ENCODE results near the gene FMNL2. TPM values are rescaled to one million over a fixed set of nuclear protein-coding genes. Genes with fewer than 3 reads are reported as not detected.

Gene FMNL2
- total and polyA plus RNA-seq, 8 donors: 7.8 to 100.0 (median 36.5) TPM

DNA sequence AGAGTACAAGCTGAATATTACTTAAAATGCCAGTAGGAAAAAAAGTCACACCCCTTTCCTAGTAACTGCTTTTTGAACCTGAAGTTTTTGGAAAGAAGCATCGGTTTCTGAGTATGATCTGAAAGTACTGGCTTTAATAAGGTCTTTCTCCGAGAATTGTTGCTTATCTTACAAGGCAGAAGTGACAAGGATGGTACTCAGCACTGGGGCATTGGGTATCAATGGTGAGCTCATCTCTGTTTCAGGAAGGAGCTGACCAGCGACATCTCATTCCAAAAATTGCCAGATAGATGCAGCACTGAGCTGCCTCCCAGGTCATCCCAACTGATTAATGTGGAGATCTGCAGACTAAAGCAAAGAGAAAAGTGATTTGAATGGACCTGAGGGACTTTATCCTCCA is 85.4 kb downstream of the FMNL2 start:
- H3K27ac ChIP-seq: peak overlapping the region in 1 of 5 donors; percentile 73
- no peaks in the 10 kb centered on the region for H3K27me3 ChIP-seq
- H3K9me3 ChIP-seq: no peaks in the 10 kb centered on the region
- H3K4me1 ChIP-seq: peaks cover 6 to 36% (median 24%) of the 10 kb centered on the region in 4 donors
- intact Hi-C loops (cut with DNase I; ENCODE audit: low total_unique reads): no loop called here
- TF ChIP-seq EP300 (IDR thresholded peaks at IDR 0.05): no peak
- TF ChIP-seq, protein P1, sequence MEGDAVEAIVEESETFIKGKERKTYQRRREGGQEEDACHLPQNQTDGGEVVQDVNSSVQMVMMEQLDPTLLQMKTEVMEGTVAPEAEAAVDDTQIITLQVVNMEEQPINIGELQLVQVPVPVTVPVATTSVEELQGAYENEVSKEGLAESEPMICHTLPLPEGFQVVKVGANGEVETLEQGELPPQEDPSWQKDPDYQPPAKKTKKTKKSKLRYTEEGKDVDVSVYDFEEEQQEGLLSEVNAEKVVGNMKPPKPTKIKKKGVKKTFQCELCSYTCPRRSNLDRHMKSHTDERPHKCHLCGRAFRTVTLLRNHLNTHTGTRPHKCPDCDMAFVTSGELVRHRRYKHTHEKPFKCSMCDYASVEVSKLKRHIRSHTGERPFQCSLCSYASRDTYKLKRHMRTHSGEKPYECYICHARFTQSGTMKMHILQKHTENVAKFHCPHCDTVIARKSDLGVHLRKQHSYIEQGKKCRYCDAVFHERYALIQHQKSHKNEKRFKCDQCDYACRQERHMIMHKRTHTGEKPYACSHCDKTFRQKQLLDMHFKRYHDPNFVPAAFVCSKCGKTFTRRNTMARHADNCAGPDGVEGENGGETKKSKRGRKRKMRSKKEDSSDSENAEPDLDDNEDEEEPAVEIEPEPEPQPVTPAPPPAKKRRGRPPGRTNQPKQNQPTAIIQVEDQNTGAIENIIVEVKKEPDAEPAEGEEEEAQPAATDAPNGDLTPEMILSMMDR (IDR thresholded peaks at IDR 0.05): no peak
- TF ChIP-seq POLR2AphosphoS5 (IDR thresholded peaks at IDR 0.05): no peak
- no peak for TF ChIP-seq POLR2A (IDR thresholded peaks at IDR 0.05)
- DNase-seq: no peak
- no peak overlapping the region for H3K4me3 ChIP-seq
- H3K36me3 ChIP-seq: no peaks in the 10 kb centered on the region
- WGBS, 5 donors: 75 to 94% (median 82%) methylated on average over 3 of the region's 3 CpGs

DNA sequence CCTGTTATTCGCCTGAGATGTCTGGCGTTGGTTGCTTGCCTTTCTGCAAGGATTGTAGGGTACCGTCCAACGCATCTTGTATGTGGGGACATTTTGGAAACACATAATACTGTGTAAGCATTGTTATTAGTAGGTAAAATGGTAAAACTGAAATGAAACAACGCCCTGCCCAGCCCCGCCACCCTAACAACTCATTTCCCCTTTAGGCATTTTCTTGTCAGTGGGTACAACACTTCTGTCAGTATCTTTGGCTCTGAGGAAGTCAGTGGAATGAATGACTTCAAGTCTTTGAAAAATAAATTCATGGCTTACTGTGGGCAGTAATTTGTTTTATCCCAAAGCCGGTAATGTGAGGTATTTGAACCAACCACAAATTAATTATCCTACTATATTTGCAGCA is 86.0 kb downstream of the FMNL2 start:
- 91 to 97% (median 94%) methylated on average over 7 of the region's 7 CpGs for WGBS, 5 donors
- Histone ChIP-seq H3K9me3 (no peaks in the 10 kb centered on the region), H3K4me3 (no peak overlapping the region), H3K36me3 (no peaks in the 10 kb centered on the region), H3K4me1 (peaks cover under 1 to 34% (median 19%) of the 10 kb centered on the region in 4 donors), H3K27me3 (no peaks in the 10 kb centered on the region), H3K27ac (peak overlapping the region in 4 of 5 donors; percentile 53 to 79 (median 68))
- intact Hi-C loops (cut with DNase I; ENCODE audit: low total_unique reads): no loop called here
- TF ChIP-seq POLR2AphosphoS5 (IDR thresholded peaks at IDR 0.05): no peak
- no peak for TF ChIP-seq EP300 (IDR thresholded peaks at IDR 0.05)
- no peak for TF ChIP-seq POLR2A (IDR thresholded peaks at IDR 0.05)
- TF ChIP-seq, protein P1 (IDR thresholded peaks at IDR 0.05): no peak
- no peak for DNase-seq

DNA sequence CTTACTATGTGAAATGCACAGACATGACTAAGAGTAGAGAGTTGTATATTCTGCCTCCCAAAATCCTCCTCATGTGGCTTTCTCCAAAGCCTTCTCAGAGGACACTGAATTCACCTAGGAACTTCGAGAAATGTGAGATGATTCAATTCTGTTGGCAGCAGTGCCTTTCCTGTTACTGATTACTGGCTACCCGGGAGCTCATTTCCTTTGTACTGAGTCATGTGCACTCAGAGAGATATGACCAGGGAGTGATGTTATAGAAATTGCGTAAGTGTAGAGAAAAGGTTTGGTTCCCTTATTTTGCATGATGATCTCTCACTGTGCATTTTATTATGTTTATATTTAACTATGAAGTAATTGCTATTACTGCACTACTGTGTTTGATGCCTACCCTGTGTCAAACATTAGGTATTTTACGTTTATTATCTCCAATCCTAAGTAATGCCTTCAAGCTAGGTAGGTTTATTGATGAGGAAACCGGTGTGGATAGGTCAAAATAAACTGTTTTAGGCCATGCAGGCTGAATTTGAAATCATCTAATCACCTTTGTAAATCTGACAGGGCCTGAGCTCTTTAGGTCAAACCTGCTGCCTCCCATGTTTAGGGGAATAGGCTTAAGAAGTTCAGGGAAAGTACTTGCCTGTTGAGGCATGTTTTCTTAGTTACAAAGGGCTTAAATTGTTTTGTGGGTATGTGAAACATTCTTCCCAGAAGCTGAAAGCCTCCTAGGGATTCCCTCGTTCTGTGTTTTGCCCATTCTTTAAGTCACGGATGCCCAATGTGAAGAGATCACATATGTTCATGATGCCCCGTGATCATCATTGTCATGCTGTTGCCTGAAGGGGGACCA is 86.8 kb downstream of the FMNL2 start:
- TF ChIP-seq POLR2AphosphoS5 (IDR thresholded peaks at IDR 0.05) (peak; percentile 25 to 89 (median 62)), EP300 (IDR thresholded peaks at IDR 0.05) (no peak)
- TF ChIP-seq, protein P1 (IDR thresholded peaks at IDR 0.05): no peak
- intact Hi-C loops (cut with DNase I; ENCODE audit: low total_unique reads): no loop called here
- Histone ChIP-seq H3K27me3 (no peaks in the 10 kb centered on the region), H3K36me3 (no peaks in the 10 kb centered on the region), H3K27ac (peak overlapping the region in 4 of 5 donors; percentile 63 to 79 (median 70)), H3K9me3 (no peaks in the 10 kb centered on the region), H3K4me1 (peaks cover 0 to 35% (median 19%) of the 10 kb centered on the region in 4 donors), H3K4me3 (no peak overlapping the region)
- WGBS, 5 donors: 44 to 48% (median 47%) methylated on average over 8 of the region's 8 CpGs
- peak; percentile 42 to 86 for DNase-seq

DNA sequence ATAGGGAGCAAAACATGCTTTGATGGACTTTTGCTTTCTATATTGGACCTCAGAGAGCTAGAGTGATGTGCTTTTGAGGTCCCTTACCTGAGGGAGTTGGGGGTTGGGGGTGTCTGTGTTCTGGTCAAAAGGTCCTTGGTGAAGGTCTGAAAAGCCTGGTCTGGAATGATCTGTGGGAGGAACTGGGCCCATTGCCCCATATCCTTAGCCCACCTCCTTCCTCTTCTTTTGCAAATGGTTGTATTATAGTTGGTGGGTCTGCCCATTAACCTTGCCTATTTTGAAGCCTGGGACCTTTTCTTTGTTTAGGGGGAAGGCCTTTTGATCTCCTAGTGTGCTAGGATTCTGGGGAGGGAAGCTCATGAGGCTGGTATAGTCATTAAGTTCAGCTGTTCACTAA is 88.7 kb downstream of the FMNL2 start:
- Histone ChIP-seq H3K4me1 (peaks cover 0 to 46% (median 19%) of the 10 kb centered on the region in 4 donors), H3K27me3 (no peaks in the 10 kb centered on the region), H3K4me3 (no peak overlapping the region), H3K36me3 (no peaks in the 10 kb centered on the region), H3K9me3 (no peaks in the 10 kb centered on the region), H3K27ac (no peak overlapping the region)
- no peak for DNase-seq
- intact Hi-C loops (cut with DNase I; ENCODE audit: low total_unique reads): no loop called here
- TF ChIP-seq, protein P1 (IDR thresholded peaks at IDR 0.05): no peak
- TF ChIP-seq POLR2AphosphoS5 (IDR thresholded peaks at IDR 0.05): no peak
- no peak for TF ChIP-seq POLR2A (IDR thresholded peaks at IDR 0.05)
- TF ChIP-seq EP300 (IDR thresholded peaks at IDR 0.05): no peak

All from stomach (tissue), 9 donors.